Measurements from ENCODE around the gene KLHL8.

KLHL8 gene

GRCh38 chr4:87220094-87220822, at the start of gene KLHL8:
Gene KLHL8, minus strand, starts transcription at chr4:87220618. Its CDS starts 25,079 bp downstream, at chr4:87195539.
- peak; percentile 52 to 70 for DNase-seq (ENCODE audit: low read depth in 2 of 2, low spot score in 1 of 2)

- DNase-seq (ENCODE audit: low read depth in 2 of 2, low spot score in 1 of 2) = no peak
These were observed 49.7 kb upstream of the KLHL8 start for GRCh38 chr4:87270144-87270543.

GRCh38 chr4:87268411-87268810, 48.0 kb upstream of the KLHL8 start:
- DNase-seq (ENCODE audit: low read depth in 2 of 2, low spot score in 1 of 2) = no peak

GRCh38 chr4:87266986-87267385, 46.6 kb upstream of the KLHL8 start:
- no peak for DNase-seq (ENCODE audit: low read depth in 2 of 2, low spot score in 1 of 2)

GRCh38 chr4:87262886-87263285, 42.5 kb upstream of the KLHL8 start:
- DNase-seq (ENCODE audit: low read depth in 2 of 2, low spot score in 1 of 2) = no peak

- no peak for DNase-seq (ENCODE audit: low read depth in 2 of 2, low spot score in 1 of 2)
These were observed 40.1 kb upstream of the KLHL8 start for GRCh38 chr4:87260477-87260876.

GRCh38 chr4:87258677-87259076, 38.3 kb upstream of the KLHL8 start:
- no peak for DNase-seq (ENCODE audit: low read depth in 2 of 2, low spot score in 1 of 2)

- DNase-seq (ENCODE audit: low read depth in 2 of 2, low spot score in 1 of 2) = no peak
These were observed 37.1 kb upstream of the KLHL8 start for GRCh38 chr4:87257523-87257922.

- no peak for DNase-seq (ENCODE audit: low read depth in 2 of 2, low spot score in 1 of 2)
These were observed 35.3 kb upstream of the KLHL8 start for GRCh38 chr4:87255755-87256154.

- DNase-seq (ENCODE audit: low read depth in 2 of 2, low spot score in 1 of 2) = no peak
These were observed 30.7 kb upstream of the KLHL8 start for GRCh38 chr4:87251106-87251505.

- DNase-seq (ENCODE audit: low read depth in 2 of 2, low spot score in 1 of 2) = no peak
These were observed 29.9 kb upstream of the KLHL8 start for GRCh38 chr4:87250294-87250693.

GRCh38 chr4:87249332-87250019, 29.1 kb upstream of the KLHL8 start:
- DNase-seq (ENCODE audit: low read depth in 2 of 2, low spot score in 1 of 2) = no peak

GRCh38 chr4:87243426-87244053, 23.1 kb upstream of the KLHL8 start:
- DNase-seq (ENCODE audit: low read depth in 2 of 2, low spot score in 1 of 2) = no peak

- DNase-seq (ENCODE audit: low read depth in 2 of 2, low spot score in 1 of 2) = no peak
These were observed 20.9 kb upstream of the KLHL8 start for GRCh38 chr4:87241336-87241735.

- no peak for DNase-seq (ENCODE audit: low read depth in 2 of 2, low spot score in 1 of 2)
These were observed 19.9 kb upstream of the KLHL8 start for GRCh38 chr4:87240341-87240740.

GRCh38 chr4:87239821-87240220, 19.4 kb upstream of the KLHL8 start:
- DNase-seq (ENCODE audit: low read depth in 2 of 2, low spot score in 1 of 2) = no peak

GRCh38 chr4:87239194-87239593, 18.8 kb upstream of the KLHL8 start:
- no peak for DNase-seq (ENCODE audit: low read depth in 2 of 2, low spot score in 1 of 2)

GRCh38 chr4:87236861-87237260, 16.4 kb upstream of the KLHL8 start:
- DNase-seq (ENCODE audit: low read depth in 2 of 2, low spot score in 1 of 2) = no peak

- no peak for DNase-seq (ENCODE audit: low read depth in 2 of 2, low spot score in 1 of 2)
These were observed 14.7 kb upstream of the KLHL8 start for GRCh38 chr4:87235020-87235671.

- DNase-seq (ENCODE audit: low read depth in 2 of 2, low spot score in 1 of 2) = no peak
These were observed 11.8 kb upstream of the KLHL8 start for GRCh38 chr4:87232216-87232615.

GRCh38 chr4:87230806-87231205, 10.4 kb upstream of the KLHL8 start:
- no peak for DNase-seq (ENCODE audit: low read depth in 2 of 2, low spot score in 1 of 2)

- DNase-seq (ENCODE audit: low read depth in 2 of 2, low spot score in 1 of 2) = no peak
These were observed 9.6 kb upstream of the KLHL8 start for GRCh38 chr4:87229979-87230378.
